GM19238 (cell line): Measurements from ENCODE around the gene KPNA2.
A peak's percentile ranks its signal among the peaks of the same experiment; 100 is the strongest.
"Not testable (repeated sequence)": the region's sequence is repeated elsewhere in the genome, so short reads cannot be mapped to it uniquely, and the experiment has no call there.

Experiments used
- DNase-seq: peaks from one replicate; pipeline ENCODE4 v3.0.0; 2011; ENCODE audit warnings: low spot score; ENCODE audit not compliant: insufficient read length

KPNA2 gene

DNA sequence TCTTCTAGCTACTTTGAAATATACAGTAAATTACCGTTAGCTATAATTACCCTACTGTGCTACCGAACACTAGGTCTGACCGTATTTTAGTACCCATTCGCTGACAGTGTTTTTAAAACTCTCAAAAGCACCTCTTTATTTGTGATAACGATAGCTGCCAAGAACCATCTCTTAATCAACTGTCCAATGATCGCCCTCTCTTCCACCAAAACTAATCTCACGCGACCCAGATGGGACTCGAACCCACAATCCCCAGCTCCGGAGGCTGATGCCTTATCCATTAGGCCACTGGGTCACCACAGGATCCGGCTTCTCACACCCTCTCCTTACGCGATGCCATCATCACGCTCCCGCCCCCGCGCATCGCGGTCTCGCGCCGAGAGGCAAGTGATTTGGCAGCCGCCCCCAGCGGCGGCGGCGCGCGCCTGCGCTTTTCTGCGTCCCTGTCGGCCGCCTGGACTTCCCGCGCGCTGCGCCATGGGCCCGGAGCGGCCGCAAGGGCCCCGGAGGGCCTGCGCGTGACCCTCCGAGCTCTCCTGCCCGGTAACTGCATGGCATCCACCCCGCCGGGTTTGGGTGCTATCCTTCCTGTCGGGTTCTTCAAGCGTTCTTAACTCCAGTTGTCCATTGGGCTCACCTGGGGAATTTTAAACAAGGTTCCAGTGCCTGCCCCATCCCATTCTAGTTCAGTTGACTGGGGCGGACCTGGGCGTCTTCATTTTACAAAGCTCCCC is 15.7 kb upstream of the KPNA2 start:
- peak; percentile 95 for DNase-seq

GRCh38 chr17:68020409-68020756 is 15.2 kb upstream of the KPNA2 start:
- DNase-seq = no peak

DNA sequence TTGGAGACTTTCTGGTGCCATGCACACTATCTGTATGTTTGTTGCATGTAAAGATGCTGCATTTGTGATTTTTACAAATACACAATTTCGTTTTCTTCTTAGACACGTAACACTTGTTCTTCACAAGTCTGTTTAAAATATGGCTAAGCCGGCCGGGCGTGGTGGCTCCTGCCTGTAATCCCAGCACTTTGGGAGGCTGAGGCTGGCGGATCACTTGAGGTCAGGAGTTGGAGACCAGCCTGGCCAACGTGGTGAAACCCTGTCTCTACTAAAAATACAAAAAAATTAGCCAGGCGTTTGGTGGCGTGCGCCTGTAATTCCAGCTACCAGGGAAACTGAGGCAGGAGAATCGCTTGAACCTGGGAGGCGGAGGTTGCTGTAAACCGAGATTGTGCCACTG is 14.7 kb upstream of the KPNA2 start:
- DNase-seq = not testable (repeated sequence)

GRCh38 chr17:68021963-68022362 is 13.6 kb upstream of the KPNA2 start:
- no peak for DNase-seq

DNA sequence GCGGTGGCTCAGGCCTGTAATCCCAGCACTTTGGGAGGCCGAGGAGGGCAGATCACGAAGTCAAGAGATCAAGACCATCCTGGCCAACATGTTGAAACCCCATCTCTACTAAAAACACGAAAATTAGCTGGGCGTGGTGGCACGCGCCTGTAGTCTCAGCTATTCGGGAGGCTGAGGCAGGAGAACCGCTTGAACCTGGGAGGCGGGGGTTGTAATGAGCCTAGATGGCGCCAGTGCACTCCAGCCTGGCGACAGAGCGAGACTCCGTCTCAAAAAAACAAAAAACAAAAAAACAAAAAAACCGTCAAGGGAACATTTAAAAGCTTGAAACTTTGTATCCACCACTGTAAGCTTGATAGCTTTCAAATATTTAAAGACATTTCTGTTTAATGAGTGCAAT is 13.0 kb upstream of the KPNA2 start:
- DNase-seq = not testable (repeated sequence)

- no peak for DNase-seq
These were observed 5.9 kb upstream of the KPNA2 start for GRCh38 chr17:68029512-68030215.

DNA sequence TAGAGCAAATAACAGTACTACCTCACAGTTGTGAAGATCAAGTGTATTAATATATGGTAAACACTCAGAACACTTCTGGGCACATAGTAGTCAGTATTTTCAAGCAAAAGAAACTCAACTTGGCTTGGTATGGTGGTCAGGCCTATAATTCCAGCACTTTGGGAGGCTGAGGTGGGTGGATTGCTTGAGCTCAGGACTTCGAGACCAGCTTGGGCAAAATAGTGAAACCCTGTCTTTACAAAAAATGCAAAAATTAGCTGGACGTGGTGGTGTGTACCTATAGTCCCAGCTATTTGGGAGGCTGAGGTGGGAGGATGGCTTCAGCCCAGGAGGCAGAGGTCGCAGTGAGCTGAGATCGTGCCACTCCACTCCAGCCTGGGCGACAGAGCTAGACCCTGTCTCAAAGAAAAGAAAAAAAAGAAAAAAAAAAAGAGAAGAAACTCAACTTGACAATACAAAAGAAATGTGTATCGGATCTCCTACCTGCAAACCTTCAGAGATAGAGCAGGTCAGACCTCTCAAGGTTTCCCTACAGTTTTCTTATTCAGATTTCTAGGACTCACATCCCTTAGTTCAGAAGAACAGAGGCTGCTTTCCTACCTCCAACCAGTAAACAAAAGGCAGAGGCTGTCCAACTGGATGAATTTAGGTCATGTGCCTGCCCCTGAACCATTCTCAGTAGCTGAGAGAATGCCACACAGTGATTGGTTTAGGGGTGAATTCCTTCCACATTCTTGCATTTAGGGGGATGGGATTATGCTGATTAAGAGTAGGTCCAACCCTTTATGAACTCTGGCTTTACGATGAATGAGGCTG is 1.7 kb upstream of the KPNA2 start:
- no peak for DNase-seq

GRCh38 chr17:68034452-68034776 is 1.1 kb upstream of the KPNA2 start:
- DNase-seq = no peak

DNA sequence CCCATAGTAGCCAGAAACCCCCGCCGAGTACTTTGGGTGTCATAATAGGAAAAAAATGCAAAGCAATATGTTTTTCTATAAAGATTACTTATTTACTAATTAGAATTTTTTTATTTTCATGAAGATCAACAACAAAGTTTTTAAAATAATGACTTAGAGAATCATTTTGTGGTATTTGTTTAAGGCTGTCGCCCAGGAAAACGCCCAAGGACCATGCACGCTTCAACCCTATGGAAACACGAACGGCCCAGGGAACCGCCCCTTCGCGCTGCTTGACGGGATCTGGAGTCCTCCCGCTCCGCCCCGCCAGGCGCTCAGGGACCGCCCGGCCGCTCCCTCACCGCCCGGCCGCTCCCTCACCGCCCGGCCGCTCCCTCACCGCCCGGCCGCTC is 408 bp upstream of the KPNA2 start:
- no peak for DNase-seq

- no peak for DNase-seq
These were observed 991 bp downstream of the KPNA2 start for GRCh38 chr17:68036304-68037147.

GRCh38 chr17:68047153-68047846 is 11.8 kb downstream of the KPNA2 start:
- no peak for DNase-seq

DNA sequence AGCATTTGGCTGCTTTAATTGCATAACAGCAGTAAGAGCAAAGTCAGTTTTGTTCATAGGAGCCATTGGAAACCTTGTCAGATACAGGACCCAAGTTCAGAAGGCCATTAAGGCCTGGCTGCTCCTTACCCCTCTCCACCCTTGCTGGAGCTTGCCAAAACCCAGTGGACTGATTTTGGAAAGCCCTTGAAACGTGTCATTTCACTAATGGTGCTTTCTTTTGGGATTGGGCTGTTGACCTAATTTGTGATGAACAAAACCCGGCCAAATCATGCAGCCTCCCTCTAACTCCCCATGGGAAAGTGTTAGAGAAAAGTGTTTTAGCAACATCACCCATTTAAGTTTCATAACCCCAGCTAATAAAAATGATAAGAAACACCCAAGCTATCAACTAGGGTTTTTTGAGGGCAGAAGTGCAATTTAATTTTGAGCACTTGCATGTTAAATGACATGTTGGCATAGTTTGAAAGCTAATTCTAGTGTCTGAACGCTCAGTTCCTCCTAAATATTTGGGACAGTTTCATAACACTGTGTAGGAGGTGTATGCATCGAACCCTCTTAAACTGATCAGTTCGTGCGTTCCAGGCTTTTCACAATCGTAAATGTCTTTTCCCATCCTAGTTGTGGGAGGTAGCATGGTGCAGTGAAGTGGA is 12.5 kb downstream of the KPNA2 start:
- not testable (repeated sequence) for DNase-seq

DNA sequence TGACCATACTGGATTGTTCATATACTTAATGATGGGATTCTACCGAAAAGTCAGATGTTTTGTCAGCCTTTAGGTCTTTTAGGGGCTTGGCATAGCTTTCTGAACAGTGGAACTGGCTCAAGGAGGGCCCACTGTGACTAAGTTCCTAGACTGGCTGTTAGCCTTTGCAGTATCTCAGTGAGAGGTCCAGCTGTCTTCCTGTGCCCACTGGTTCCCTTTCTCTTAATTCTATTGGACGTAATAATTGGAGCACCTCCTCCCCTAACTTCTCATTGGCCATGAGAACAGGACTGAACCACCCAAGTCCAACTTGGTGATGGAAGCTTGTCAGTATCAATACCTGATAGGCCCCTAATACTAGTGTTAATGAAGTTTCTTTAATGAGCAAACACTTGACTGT is 13.5 kb downstream of the KPNA2 start:
- no peak for DNase-seq

GRCh38 chr17:68049812-68050437 is 14.4 kb downstream of the KPNA2 start:
- DNase-seq = not testable (repeated sequence)

- not testable (repeated sequence) for DNase-seq
These were observed 16.1 kb downstream of the KPNA2 start for GRCh38 chr17:68051321-68052312.

DNA sequence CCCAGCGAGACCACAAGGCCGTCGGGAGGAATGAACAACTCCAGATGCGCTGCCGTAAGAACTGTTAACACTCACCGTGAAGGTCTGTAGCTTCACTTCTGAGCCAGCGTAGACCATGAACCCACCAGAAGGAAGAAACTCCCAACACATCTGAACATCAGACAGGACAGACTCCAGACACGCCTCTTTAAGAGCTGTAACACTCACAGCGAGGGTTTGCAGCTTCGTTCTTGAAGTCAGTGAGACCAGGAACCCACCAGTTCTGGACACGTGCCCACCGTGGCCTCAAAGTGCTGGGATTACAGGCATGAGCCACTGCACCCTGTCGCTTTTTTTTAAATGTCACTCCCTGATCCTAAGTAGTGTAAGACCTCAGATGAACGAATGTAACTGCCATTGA is 17.3 kb downstream of the KPNA2 start:
- DNase-seq = no peak

DNA sequence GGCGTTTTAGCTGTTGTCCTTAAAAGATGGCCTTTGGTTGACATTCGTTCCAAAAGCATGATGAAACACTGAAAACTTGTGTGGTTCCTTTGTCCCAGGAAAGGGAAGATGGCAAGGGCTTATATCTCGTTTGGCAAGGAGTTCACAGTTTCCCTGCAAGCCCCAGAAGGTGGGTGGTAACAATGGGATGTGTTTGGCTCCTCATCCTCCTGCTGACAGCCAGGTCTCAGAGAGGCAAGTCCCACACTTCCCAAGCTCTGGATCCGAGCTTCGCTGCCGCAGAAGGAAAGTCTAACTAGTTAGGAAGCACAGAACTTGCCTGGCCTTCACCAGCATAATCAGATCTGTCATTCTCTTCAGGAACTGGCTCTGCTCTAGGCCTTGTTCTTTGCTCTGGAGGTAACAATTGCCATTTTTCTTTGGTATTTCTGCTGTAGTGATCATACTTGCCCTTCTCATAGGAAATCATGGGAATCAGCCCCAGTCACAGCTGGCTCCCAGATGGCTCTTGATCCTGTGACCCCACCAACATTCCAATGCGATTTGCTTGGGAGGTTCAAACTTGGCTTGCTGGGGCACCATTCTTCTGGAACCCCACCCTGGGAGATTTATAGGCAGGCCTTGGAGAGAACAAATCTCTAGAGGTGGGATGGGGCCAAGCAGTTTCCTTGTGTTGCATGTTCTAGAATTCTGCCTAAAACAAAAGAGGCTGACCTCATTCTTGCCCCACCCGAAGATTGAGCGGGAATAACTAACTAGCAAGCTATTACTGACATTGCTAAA is 17.9 kb downstream of the KPNA2 start:
- no peak for DNase-seq
